PC-9 (cell line): ENCODE results near the gene CYS1.

ENCODE experiments used
- CTCF ChIP-seq: fragments of 200-600 bp; sonication (generic); conservative IDR thresholded peaks from 2 replicates; pipeline ENCODE4 v1.6.1; 2017; ENCODE audit warnings: mixed run types, antibody characterized with exemption, mild to moderate bottlenecking, moderate library complexity
- EZH2 ChIP-seq: fragments of 200-600 bp; sonication (generic); IDR thresholded peaks from 2 replicates; pipeline ENCODE4 v1.8.0; 2017; ENCODE audit warnings: antibody characterized with exemption, low read depth

- TF ChIP-seq CTCF, result no peak
- TF ChIP-seq EZH2, result no peak
Measured at GRCh38 chr2:10054424-10054823, 25.8 kb downstream of the CYS1 start.
